Prostate gland (tissue), 2 donors: ENCODE results near the gene BDNF.
"Not testable (repeated sequence)": the region's sequence is repeated elsewhere in the genome, so short reads cannot be mapped to it uniquely, and the experiment has no call there.

Experiments
- POLR2A ChIP-seq: fragments of 450-650 bp; IDR thresholded peaks from one replicate; pipeline ENCODE4 v1.6.1; 2016; ENCODE audit warnings: antibody characterized with exemption, mild to moderate bottlenecking
- TF ChIP-seq, protein P1 (sequence below), 4 experiments: fragments of 200-600 bp in 2 of 4; fragments of 450-650 bp in 2 of 4; sonication (generic) in 2 of 4; IDR thresholded peaks; 1 replicate in 3 of 4; 2 replicates in 1 of 4; pipeline ENCODE4 v1.5.1; 2016 to 2019; ENCODE audit warnings: antibody characterized with exemption in 4 of 4, mild to moderate bottlenecking in 2 of 4, moderate library complexity in 2 of 4

GRCh38 chr11:27634282-27634681 lies 66.0 kb downstream of the BDNF start:
- TF ChIP-seq POLR2A: not testable (repeated sequence)
- TF ChIP-seq, protein P1, sequence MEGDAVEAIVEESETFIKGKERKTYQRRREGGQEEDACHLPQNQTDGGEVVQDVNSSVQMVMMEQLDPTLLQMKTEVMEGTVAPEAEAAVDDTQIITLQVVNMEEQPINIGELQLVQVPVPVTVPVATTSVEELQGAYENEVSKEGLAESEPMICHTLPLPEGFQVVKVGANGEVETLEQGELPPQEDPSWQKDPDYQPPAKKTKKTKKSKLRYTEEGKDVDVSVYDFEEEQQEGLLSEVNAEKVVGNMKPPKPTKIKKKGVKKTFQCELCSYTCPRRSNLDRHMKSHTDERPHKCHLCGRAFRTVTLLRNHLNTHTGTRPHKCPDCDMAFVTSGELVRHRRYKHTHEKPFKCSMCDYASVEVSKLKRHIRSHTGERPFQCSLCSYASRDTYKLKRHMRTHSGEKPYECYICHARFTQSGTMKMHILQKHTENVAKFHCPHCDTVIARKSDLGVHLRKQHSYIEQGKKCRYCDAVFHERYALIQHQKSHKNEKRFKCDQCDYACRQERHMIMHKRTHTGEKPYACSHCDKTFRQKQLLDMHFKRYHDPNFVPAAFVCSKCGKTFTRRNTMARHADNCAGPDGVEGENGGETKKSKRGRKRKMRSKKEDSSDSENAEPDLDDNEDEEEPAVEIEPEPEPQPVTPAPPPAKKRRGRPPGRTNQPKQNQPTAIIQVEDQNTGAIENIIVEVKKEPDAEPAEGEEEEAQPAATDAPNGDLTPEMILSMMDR (IDR thresholded peaks at IDR 0.05): not testable (repeated sequence)
